GM21526 (cell line): ENCODE measurements around the gene IZUMO3.
"Not testable (repeated sequence)": the region's sequence is repeated elsewhere in the genome, so short reads cannot be mapped to it uniquely, and the experiment has no call there.

ENCODE experiments used
- ATAC-seq: cut with Tn5 transposase; IDR thresholded peaks from one replicate; pipeline ENCODE4 v1.9.1; 2021; ENCODE audit warnings: moderate library complexity; ENCODE audit not compliant: unreplicated experiment, low FRiP score

The IZUMO3 gene

DNA sequence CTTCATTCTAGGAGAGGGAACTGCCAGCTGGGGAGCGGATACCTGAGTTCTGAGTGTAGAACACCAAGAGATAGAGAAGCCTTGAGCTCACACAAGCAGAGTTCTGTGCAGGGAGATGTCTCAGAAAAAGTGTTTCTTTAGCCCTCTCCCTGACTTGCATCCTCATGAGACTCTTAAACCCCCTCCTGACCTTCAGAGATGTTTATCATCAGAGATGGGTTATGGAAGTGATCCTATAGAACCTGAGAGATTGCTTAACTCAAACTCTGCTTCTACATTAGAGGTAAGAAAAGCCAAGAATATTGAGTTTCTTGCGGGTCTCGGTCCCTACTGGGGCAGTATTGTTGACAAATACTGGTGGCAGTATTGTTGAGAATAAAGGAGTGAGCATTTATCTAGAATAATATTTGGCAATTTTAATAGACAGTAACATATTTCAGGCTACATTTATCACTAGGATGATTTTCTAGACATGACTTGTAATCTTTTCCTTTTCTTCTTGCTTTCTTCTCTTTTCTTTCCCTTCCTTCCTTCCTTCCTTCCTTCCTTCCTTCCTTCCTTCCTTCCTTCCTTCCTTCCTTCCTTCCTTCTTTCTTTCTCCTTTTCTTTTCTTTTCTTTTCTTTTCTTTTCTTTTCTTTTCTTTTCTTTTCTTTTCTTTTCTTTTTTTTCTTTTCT, at the start of gene IZUMO3:
IZUMO3 (minus strand) TSS at position 51 of the 676 bp plus-strand sequence. CDS start 248 bp downstream, outside the sequence.
- ATAC-seq, result no peak

DNA sequence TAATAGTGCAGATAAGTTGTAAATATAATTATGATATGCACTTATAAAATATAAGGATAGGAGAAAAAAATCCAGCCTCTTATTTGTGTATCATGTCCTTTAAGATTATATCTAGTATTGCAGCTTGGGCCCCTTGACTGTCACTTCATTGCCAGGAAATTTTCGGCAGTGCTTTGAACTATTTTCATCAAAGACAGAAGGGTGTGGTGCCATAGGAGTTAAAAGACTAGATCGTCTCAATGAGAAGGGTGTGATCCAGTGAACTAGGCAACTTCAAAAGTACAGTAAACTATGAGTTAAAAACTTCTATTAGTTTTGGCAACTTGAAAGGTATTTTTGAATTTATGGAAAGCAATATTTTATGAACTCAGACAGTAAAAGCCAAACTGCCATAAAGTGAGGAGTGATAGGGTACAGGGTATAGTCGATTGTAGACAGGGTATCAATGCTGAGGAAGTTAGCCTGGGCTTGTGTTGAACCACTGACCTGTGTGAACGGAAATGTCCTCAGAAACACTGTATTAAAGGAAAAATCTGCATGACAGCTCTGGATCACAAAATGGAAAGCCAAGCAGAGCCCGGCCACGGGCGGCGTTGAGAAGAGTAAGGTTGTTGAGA, 48.6 kb upstream of the IZUMO3 start:
- no peak for ATAC-seq

DNA sequence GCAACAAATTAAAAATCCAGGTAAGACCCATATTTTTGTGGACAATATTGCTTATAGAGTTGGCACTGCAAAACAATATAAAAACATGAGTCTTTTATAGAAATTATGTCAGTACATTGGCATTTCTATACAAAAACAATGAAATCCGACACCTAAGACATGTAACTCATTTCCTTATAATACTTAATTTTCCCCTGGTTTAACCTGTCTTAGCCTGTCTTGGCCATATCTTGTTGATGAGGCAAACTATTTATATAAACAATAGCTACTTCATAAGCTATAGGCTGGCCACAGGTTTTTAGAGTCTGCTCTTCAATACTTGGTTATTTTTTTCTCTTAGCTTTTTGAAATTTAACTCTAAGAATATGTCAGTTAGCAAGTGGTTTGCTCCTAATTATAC, 44.7 kb upstream of the IZUMO3 start:
- ATAC-seq, result no peak

- no peak for ATAC-seq
Measured at GRCh38 chr9:24587883-24588282, 42.2 kb upstream of the IZUMO3 start.

DNA sequence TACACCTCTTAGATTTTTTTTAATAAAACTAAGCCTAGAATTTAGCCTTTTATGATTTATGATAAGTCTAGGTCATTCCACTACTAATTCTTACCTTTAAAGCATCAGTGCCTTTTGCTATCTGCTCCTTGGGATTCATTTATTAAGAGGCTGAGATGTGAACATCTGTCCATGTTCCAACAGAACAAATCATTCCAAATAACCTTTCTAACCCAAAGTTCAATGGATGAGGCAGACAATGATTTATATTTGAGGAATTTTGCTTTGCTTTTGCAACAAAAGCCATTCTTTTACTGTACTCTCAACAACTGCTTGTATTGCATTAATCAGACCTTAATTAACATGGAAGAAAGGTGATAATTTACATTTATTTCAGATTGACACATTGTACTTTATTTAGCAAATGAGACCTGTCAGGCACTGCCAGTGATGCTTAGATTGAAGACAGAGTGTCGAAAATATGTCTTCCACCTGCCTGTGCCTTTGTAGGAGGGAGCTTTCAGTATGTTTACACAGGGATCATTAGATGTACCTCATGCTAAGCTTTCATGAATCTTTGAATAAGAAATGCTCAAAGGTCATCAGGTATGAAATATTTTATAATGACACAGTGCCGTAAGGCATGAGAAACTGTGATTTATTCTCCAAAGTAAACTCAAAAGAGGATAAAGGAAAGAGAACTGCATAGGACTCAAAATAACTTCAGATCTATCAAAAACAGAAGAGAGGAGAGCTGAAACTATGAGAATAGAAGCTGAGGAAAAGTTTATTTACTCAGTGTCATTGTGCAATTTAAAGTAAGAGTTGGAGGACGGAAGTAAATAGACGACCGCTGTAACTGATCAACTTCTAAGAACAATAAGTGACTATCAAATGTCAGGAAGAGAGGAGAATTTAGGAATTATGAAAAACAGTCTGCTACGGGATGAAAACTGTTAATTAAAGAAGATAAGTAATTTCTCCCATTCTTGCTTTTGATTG, 36.7 kb upstream of the IZUMO3 start:
- ATAC-seq, result no peak

DNA sequence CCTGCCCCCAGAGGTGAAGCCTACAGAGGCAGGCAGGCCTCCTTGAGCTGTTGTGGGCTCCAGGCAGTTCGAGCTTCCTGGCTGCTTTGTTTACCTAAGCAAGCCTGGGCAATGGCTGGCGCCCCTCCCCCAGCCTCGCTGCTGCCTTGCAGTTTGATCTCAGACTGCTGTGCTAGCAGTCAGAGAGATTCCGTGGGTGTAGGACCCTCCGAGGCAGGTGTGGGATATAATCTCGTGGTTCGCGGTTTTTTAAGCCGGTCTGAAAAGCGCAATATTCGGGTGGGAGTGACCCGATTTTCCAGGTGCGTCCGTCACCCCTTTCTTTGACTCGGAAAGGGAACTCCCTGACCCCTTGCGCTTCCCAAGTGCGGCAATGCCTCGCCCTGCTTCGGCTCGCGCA, 34.3 kb upstream of the IZUMO3 start:
- ATAC-seq, result not testable (repeated sequence)

GRCh38 chr9:24572406-24572805, 26.7 kb upstream of the IZUMO3 start:
- no peak for ATAC-seq

DNA sequence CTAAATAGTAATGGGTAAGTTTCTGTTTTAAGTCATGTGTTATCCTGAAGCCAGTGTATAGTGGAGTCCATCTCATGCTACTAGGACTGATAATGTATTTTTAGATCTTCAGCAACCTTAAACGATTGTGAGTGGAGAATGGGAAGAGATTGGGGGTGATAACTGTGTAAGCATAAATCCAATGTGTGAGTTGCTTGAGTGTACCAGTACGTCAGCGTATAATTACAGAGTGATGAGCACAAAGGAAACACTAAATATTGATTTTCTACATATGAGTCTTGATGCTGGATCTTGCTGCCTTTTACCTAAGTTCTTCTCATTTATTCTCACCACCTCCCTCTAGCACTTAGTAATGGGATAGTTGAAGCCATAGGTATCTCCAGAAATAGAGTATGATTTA, 16.3 kb upstream of the IZUMO3 start:
- ATAC-seq, result no peak

GRCh38 chr9:24553183-24553552, 7.5 kb upstream of the IZUMO3 start:
- ATAC-seq, result no peak

GRCh38 chr9:24552526-24553182, 7.0 kb upstream of the IZUMO3 start:
- no peak for ATAC-seq

GRCh38 chr9:24545285-24545684, 412 bp downstream of the IZUMO3 start:
- ATAC-seq, result no peak

DNA sequence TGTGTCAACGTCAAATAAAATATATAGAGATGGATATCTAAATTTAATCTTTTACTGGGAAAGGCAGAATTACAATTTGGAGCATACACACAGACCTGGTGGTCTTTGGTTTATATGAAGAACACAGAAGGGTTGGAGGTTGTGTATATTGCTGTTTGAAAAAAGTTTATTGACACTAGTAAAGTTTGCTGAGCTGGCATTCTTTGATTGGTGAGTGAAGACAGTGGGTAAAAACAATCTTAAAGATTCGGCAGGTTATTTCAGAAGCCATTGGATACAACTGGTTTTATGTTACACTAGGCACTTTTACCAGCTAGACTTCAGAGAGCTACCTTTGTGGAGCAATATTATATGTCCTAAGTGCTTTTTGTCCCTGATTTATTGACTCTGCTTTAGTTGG, 27.2 kb downstream of the IZUMO3 start:
- no peak for ATAC-seq

GRCh38 chr9:24516463-24516862, 29.2 kb downstream of the IZUMO3 start:
- ATAC-seq, result no peak

DNA sequence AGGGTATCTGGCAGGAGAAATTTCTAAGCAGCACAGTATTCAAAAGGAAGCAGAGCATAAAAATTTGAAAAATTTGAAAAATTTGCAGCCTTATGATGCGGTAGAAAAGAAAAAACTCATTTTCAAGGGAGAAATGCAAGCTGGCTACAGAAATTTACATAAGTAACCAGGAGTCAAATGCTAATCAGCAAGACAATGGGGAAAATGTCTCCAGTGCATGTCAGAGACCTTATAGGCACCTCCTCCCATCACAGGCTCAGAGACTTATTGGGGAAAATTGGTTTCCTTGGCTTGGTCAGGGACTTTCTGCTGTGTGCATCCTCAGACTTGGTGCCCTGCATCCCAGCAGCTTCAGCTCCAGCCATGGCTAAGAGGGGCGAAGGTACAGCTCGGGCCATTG, 35.8 kb downstream of the IZUMO3 start:
- ATAC-seq, result no peak

DNA sequence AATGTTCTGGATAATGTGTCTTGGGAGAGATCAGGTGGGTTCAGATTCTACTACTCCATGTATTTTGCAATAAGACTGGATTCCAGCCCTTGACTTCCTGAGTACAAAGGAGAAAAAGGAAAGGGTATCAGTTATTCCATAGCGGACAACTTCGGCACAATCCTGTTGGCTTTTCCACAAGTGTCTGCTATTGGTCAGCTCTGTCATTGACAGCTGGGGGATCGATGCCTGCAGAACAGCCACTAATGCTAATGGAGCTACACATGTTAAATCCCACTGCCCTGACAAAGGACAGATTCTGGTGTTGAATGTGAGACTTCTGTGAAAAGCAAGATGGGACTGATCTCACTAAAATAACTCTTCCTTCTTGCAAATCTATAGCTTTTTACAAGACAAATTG, 41.2 kb downstream of the IZUMO3 start:
- no peak for ATAC-seq

GRCh38 chr9:24502206-24502937, 43.3 kb downstream of the IZUMO3 start:
- ATAC-seq, result no peak

- no peak for ATAC-seq
Measured at GRCh38 chr9:24500761-24501160, 44.9 kb downstream of the IZUMO3 start.

DNA sequence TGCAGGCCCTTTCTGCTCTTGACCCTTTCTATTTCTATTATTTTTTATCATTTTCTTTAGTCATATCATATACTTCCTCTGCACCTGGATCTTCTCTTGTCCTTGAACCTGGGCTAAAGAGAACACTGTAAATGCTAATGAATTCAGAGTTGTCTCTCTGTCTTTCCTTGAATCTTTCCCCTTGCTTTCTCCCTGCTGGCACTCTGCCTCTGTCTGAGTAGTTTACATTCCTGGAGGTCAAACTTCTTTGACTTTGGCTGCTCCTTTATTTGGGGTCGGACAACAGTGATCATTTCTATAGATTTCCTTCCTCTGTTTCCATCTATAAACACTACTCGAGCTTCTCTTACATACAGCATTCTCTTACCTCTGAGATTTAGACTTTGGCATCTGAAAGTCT, 47.1 kb downstream of the IZUMO3 start:
- no peak for ATAC-seq

- ATAC-seq, result no peak
Measured at GRCh38 chr9:24497671-24498070, 48.0 kb downstream of the IZUMO3 start.
